ENCODE data around the gene AIG1. TPM values are rescaled to one million over a fixed set of nuclear protein-coding genes. Genes with fewer than 3 reads are reported as not detected.

AIG1 gene
- total RNA-seq, 1 experiment from 2014 or later: 51.1 TPM

DNA sequence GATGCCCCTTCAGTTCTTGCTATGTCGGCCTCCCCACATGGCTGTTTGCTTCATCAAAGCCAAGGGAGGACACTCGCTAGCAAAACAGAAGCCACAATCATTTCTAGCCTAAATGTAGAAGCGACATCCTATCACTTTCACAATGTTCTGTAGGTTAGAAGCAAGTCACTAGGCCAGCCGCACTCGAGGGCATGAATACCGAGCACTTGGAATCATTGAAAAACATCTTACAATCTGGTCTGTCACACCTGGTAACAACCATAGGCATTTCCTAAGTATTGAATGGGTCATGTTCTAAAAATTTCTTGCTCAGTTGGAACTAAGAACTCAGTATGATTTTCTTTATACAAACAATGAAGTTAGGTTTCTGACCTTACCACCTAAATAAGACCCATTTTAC lies 192.3 kb downstream of the AIG1 start:
- POLR2A ChIA-PET: no interaction called here
- no peak overlapping the region for H3K27ac ChIP-seq (ENCODE audit: low read depth, low read length)
- intact Hi-C loops (cut with micrococcal nuclease): no loop called here
- ATAC-seq: no peak
- H3K9ac ChIP-seq (ENCODE audit: low read length): no peak overlapping the region
- H2AFZ ChIP-seq (ENCODE audit: low read depth, low read length, poor library complexity, severe bottlenecking): no peak overlapping the region
- H3K27me3 ChIP-seq (ENCODE audit: insufficient read depth, low read length): no peaks in the 10 kb centered on the region
- DNase-seq (ENCODE audit: low read depth, low spot score): no peak
- H3K4me3 ChIP-seq (replicated peaks in 1 of 2; ENCODE audit: low read depth in 1 of 2, low read length in 2 of 2): no peak overlapping the region
- no peaks in the 10 kb centered on the region for H3K36me3 ChIP-seq (ENCODE audit: control insufficient read depth in 1 of 2, insufficient read depth in 2 of 2, low read length in 2 of 2)
- no peak overlapping the region for H3K4me2 ChIP-seq (ENCODE audit: low read length)
- BruUV-seq (replicated peaks): no TSS peak
- H3K4me1 ChIP-seq (ENCODE audit: control insufficient read depth in 1 of 2, insufficient read depth in 2 of 2, low read length in 2 of 2): no peaks in the 10 kb centered on the region
- H3K79me2 ChIP-seq (ENCODE audit: insufficient read depth, low read length): no peaks in the 10 kb centered on the region
- no peaks in the 10 kb centered on the region for H3K9me3 ChIP-seq (ENCODE audit: control insufficient read depth in 1 of 2, insufficient read depth in 1 of 2, low read depth in 1 of 2, low read length in 2 of 2)
- CTCF ChIA-PET: no interaction called here
- RAD21 ChIA-PET (ENCODE audit: low non-redundant PET in 1 of 2, low total read pairs in 2 of 2, uncharacterized antibody in 2 of 2, unreplicated experiment in 2 of 2): no interaction called here
- H4K20me1 ChIP-seq (ENCODE audit: insufficient read depth): no peaks in the 10 kb centered on the region
- H3K9me2 ChIP-seq (ENCODE audit: insufficient read depth): no peaks in the 10 kb centered on the region
- no peak for TF ChIP-seq POLR2A (IDR thresholded peaks at IDR 0.05; ENCODE audit: borderline replicate concordance, extremely low read depth, insufficient read depth, insufficient read length)
- TF ChIP-seq, protein P1, sequence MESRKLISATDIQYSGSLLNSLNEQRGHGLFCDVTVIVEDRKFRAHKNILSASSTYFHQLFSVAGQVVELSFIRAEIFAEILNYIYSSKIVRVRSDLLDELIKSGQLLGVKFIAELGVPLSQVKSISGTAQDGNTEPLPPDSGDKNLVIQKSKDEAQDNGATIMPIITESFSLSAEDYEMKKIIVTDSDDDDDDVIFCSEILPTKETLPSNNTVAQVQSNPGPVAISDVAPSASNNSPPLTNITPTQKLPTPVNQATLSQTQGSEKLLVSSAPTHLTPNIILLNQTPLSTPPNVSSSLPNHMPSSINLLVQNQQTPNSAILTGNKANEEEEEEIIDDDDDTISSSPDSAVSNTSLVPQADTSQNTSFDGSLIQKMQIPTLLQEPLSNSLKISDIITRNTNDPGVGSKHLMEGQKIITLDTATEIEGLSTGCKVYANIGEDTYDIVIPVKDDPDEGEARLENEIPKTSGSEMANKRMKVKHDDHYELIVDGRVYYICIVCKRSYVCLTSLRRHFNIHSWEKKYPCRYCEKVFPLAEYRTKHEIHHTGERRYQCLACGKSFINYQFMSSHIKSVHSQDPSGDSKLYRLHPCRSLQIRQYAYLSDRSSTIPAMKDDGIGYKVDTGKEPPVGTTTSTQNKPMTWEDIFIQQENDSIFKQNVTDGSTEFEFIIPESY (IDR thresholded peaks at IDR 0.05; ENCODE audit: extremely low read depth, insufficient replicate concordance, low read length): no peak
- TF ChIP-seq CEBPB (IDR thresholded peaks at IDR 0.05; ENCODE audit: low read depth): no peak
- no peak for TF ChIP-seq FOSL1 (IDR thresholded peaks at IDR 0.05; ENCODE audit: low read depth)
- TF ChIP-seq YY1 (IDR thresholded peaks at IDR 0.05; ENCODE audit: extremely low read depth, insufficient replicate concordance, low read depth, low read length): no peak
- TF ChIP-seq, protein P2, sequence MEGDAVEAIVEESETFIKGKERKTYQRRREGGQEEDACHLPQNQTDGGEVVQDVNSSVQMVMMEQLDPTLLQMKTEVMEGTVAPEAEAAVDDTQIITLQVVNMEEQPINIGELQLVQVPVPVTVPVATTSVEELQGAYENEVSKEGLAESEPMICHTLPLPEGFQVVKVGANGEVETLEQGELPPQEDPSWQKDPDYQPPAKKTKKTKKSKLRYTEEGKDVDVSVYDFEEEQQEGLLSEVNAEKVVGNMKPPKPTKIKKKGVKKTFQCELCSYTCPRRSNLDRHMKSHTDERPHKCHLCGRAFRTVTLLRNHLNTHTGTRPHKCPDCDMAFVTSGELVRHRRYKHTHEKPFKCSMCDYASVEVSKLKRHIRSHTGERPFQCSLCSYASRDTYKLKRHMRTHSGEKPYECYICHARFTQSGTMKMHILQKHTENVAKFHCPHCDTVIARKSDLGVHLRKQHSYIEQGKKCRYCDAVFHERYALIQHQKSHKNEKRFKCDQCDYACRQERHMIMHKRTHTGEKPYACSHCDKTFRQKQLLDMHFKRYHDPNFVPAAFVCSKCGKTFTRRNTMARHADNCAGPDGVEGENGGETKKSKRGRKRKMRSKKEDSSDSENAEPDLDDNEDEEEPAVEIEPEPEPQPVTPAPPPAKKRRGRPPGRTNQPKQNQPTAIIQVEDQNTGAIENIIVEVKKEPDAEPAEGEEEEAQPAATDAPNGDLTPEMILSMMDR (IDR thresholded peaks at IDR 0.05 in 2 of 3, conservative IDR thresholded peaks at IDR 0.05 in 1 of 3; ENCODE audit: borderline replicate concordance in 1 of 3, insufficient read depth in 1 of 3, low read depth in 2 of 3, low read length in 2 of 3): no peak
- no peak for TF ChIP-seq CBX3 (IDR thresholded peaks at IDR 0.05; ENCODE audit: low read depth)
- TF ChIP-seq, protein P3, sequence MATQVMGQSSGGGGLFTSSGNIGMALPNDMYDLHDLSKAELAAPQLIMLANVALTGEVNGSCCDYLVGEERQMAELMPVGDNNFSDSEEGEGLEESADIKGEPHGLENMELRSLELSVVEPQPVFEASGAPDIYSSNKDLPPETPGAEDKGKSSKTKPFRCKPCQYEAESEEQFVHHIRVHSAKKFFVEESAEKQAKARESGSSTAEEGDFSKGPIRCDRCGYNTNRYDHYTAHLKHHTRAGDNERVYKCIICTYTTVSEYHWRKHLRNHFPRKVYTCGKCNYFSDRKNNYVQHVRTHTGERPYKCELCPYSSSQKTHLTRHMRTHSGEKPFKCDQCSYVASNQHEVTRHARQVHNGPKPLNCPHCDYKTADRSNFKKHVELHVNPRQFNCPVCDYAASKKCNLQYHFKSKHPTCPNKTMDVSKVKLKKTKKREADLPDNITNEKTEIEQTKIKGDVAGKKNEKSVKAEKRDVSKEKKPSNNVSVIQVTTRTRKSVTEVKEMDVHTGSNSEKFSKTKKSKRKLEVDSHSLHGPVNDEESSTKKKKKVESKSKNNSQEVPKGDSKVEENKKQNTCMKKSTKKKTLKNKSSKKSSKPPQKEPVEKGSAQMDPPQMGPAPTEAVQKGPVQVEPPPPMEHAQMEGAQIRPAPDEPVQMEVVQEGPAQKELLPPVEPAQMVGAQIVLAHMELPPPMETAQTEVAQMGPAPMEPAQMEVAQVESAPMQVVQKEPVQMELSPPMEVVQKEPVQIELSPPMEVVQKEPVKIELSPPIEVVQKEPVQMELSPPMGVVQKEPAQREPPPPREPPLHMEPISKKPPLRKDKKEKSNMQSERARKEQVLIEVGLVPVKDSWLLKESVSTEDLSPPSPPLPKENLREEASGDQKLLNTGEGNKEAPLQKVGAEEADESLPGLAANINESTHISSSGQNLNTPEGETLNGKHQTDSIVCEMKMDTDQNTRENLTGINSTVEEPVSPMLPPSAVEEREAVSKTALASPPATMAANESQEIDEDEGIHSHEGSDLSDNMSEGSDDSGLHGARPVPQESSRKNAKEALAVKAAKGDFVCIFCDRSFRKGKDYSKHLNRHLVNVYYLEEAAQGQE (IDR thresholded peaks at IDR 0.05; ENCODE audit: low read depth): no peak
- no peak for TF ChIP-seq EGR1 (IDR thresholded peaks at IDR 0.05; ENCODE audit: low read depth)
- TF ChIP-seq ZFX (IDR thresholded peaks at IDR 0.05): no peak
- TF ChIP-seq SP1 (IDR thresholded peaks at IDR 0.05; ENCODE audit: low read depth): no peak
- TF ChIP-seq JUND (IDR thresholded peaks at IDR 0.05): no peak
